HepG2 (cell line): Measurements from ENCODE around the gene FGF14. TPM values are rescaled to one million over a fixed set of nuclear protein-coding genes. Genes with fewer than 3 reads are reported as not detected.

Experiments
- ATAC-seq: fragments of 200-7000 bp; cut with Tn5 transposase; 3 replicates; pipeline ENCODE4 v1.9.1; 2020; ENCODE audit warnings: mild to moderate bottlenecking, moderate library complexity
- BruUV-seq: library from RNA; stranded (reverse); fragments of 400-500 nt; replicated peaks from 2 replicates; lab custom pipeline; 2021; lab: Mats Ljungman, UMichigan
- CTCF ChIA-PET: fragments of 300-600 bp; formaldehyde crosslinking; extraction: SDS; loops from one replicate; lab custom pipeline; 2021; ENCODE audit warnings: low total read pairs, inconsistent platforms, low intra/inter-chr PET ratio; lab: Yijun Ruan, JAX
- POLR2A ChIA-PET: fragments of 350-600 bp; sonication (Branson Sonifier 250); formaldehyde crosslinking; loops from one replicate; lab custom pipeline; 2020; ENCODE audit warnings: antibody characterized with exemption, inconsistent platforms; lab: Yijun Ruan, JAX
- DNase-seq: peaks from one replicate; pipeline ENCODE4 v3.0.0-alpha.2; 2015; ENCODE audit warnings: low spot score
- FAIRE-seq: peaks from 3 replicates; lab custom pipeline; 2011; peaks lifted over from hg19 to GRCh38; lab: Jason Lieb, UNC
- H2AFZ ChIP-seq: one replicate; pipeline ENCODE4 v1.6.1; 2011; ENCODE audit warnings: low read length, inconsistent platforms
- H3K27ac ChIP-seq: fragments of 300-600 bp; 3 replicates; pipeline ENCODE4 v1.8.0; 2011; ENCODE audit warnings: mixed run types, mild to moderate bottlenecking, mixed read lengths, low read length, inconsistent platforms; ENCODE audit not compliant: insufficient read depth; ENCODE audit errors: extremely low read length
- H3K27me3 ChIP-seq, 2 experiments: fragments of 200-600 bp in 1 of 2; 2 replicates in 1 of 2; 3 replicates in 1 of 2; pipeline versions ENCODE4 v1.6.0 to v1.8.0; 2011; ENCODE audit warnings: low read length in 2 of 2, mild to moderate bottlenecking in 2 of 2, moderate library complexity in 2 of 2, inconsistent platforms in 1 of 2; ENCODE audit not compliant: insufficient read depth in 2 of 2, control insufficient read depth in 1 of 2
- H3K36me3 ChIP-seq, 2 experiments: fragments of 200-600 bp in 1 of 2; replicated peaks in 1 of 2; 2 replicates in 1 of 2; 3 replicates in 1 of 2; pipeline versions ENCODE4 v1.5.1 to v1.8.0; 2011; ENCODE audit warnings: low read length in 2 of 2, inconsistent platforms in 1 of 2; ENCODE audit not compliant: insufficient read depth in 2 of 2, control insufficient read depth in 1 of 2
- H3K4me1 ChIP-seq: 2 replicates; pipeline ENCODE4 v1.5.1; 2012; ENCODE audit warnings: low read length, inconsistent platforms; ENCODE audit not compliant: insufficient read depth
- H3K4me2 ChIP-seq: 2 replicates; pipeline ENCODE4 v1.6.0; 2011; ENCODE audit warnings: low read depth, low read length, inconsistent platforms
- H3K4me3 ChIP-seq, 3 experiments: fragments of 200-600 bp in 1 of 3; sonication (generic), shearing (Covaris generic) in 1 of 3; replicated peaks in 1 of 3; 2 replicates each; pipeline ENCODE4 v1.5.1; 2011 to 2016; ENCODE audit warnings: low read length in 3 of 3, inconsistent platforms in 2 of 3, low read depth in 2 of 3, mild to moderate bottlenecking in 2 of 3, control low read depth in 1 of 3, mixed read lengths in 1 of 3; ENCODE audit not compliant: insufficient read depth in 1 of 3
- H3K79me2 ChIP-seq: one replicate; pipeline ENCODE4 v1.6.1; 2011; ENCODE audit warnings: low read length, inconsistent platforms; ENCODE audit not compliant: insufficient read depth
- H3K9ac ChIP-seq: 2 replicates; pipeline ENCODE4 v1.6.0; 2011; ENCODE audit warnings: mild to moderate bottlenecking, low read depth, low read length, inconsistent platforms; ENCODE audit not compliant: insufficient read depth
- H3K9me3 ChIP-seq: 2 replicates; pipeline ENCODE4 v1.5.1; 2012; ENCODE audit warnings: mild to moderate bottlenecking, low read length
- H4K20me1 ChIP-seq: 2 replicates; pipeline ENCODE4 v1.6.0; 2011; ENCODE audit warnings: inconsistent platforms, mild to moderate bottlenecking, low read length, moderate library complexity; ENCODE audit not compliant: insufficient read depth
- ARID3A ChIP-seq: IDR thresholded peaks from 2 replicates; pipeline ENCODE4 v1.6.1; 2012; ENCODE audit warnings: low read depth, low read length, improper control_type of control experiment
- CREB1 ChIP-seq, 2 experiments: fragments of 450-650 bp in 1 of 2; IDR thresholded peaks; 2 replicates each; pipeline ENCODE4 v1.6.1; 2016 to 2017; ENCODE audit warnings: control low read depth in 1 of 2, mild to moderate bottlenecking in 1 of 2, missing compliant biosample characterization in 1 of 2, missing genetic modification characterization in 1 of 2
- CSRNP1 ChIP-seq: sonication (generic); formaldehyde crosslinking; IDR thresholded peaks from 2 replicates; pipeline ENCODE4 v1.8.1; 2023; ENCODE audit warnings: mild to moderate bottlenecking, missing genetic modification reagents
- E2F2 ChIP-seq: sonication (generic); formaldehyde crosslinking; IDR thresholded peaks from 2 replicates; pipeline ENCODE4 v1.4.0; 2020; ENCODE audit warnings: missing genetic modification reagents, borderline replicate concordance
- GATAD2A ChIP-seq: IDR thresholded peaks from 2 replicates; pipeline ENCODE4 v1.6.1; 2016
- MZF1 ChIP-seq: sonication (generic); formaldehyde crosslinking; IDR thresholded peaks from 2 replicates; pipeline ENCODE4 v1.8.1; 2023; ENCODE audit warnings: mild to moderate bottlenecking, missing genetic modification reagents, borderline replicate concordance
- PLRG1 ChIP-seq: fragments of 450-650 bp; conservative IDR thresholded peaks from 2 replicates; pipeline ENCODE4 v1.6.1; 2016
- RARA ChIP-seq: IDR thresholded peaks from 2 replicates; pipeline ENCODE4 v1.6.1; 2016; ENCODE audit warnings: missing genetic modification reagents, missing compliant biosample characterization
- SIX1 ChIP-seq: sonication (generic); formaldehyde crosslinking; IDR thresholded peaks from 2 replicates; pipeline ENCODE4 v1.4.0; 2020; ENCODE audit warnings: missing genetic modification reagents, borderline replicate concordance
- SIX4 ChIP-seq: sonication (generic); formaldehyde crosslinking; IDR thresholded peaks from 2 replicates; pipeline ENCODE4 v1.4.0; 2020; ENCODE audit warnings: missing genetic modification reagents
- SP5 ChIP-seq: IDR thresholded peaks from 2 replicates; pipeline ENCODE4 v1.6.1; 2016; ENCODE audit warnings: low read depth, borderline replicate concordance
- TBX3 ChIP-seq: fragments of 450-650 bp; IDR thresholded peaks from 2 replicates; pipeline ENCODE4 v1.6.1; 2017; ENCODE audit warnings: antibody characterized with exemption, mild to moderate bottlenecking, inconsistent platforms, borderline replicate concordance
- ZBTB38 ChIP-seq: sonication (generic); formaldehyde crosslinking; IDR thresholded peaks from 2 replicates; pipeline ENCODE4 v1.5.1; 2020; ENCODE audit warnings: mild to moderate bottlenecking, missing genetic modification reagents
- ZBTB43 ChIP-seq: sonication (generic); formaldehyde crosslinking; conservative IDR thresholded peaks from 2 replicates; pipeline ENCODE4 v1.4.0; 2020; ENCODE audit warnings: missing genetic modification reagents
- ZNF724P ChIP-seq: sonication (generic); formaldehyde crosslinking; IDR thresholded peaks from 2 replicates; pipeline ENCODE4 v1.8.0; 2022; ENCODE audit warnings: missing genetic modification reagents, borderline replicate concordance
- ZNF879 ChIP-seq: sonication (generic); formaldehyde crosslinking; IDR thresholded peaks from 2 replicates; pipeline ENCODE4 v1.8.1; 2023; ENCODE audit warnings: missing genetic modification reagents
- WGBS: methylation state at CpG from one replicate; pipeline ENCODE4 v1.1.6; 2017; ENCODE audit warnings: low lambda C conversion rate; 5-methylcytosine and 5-hydroxymethylcytosine counted together
- in situ Hi-C: cut with HindIII; loops from 2 replicates; pipeline ENCODE4 v1.10.0; 2017; ENCODE audit warnings: low pct_unique_long_range_greater_than_20kb; ENCODE audit not compliant: extremely low pct_ligation_motif_present
- intact Hi-C: fragments of 100-400 bp; cut with micrococcal nuclease; formaldehyde crosslinking; loops from one replicate; pipeline ENCODE4 v1.10.0; 2022; ENCODE audit not compliant: unreplicated experiment
- polyA plus RNA-seq, 8 experiments: library from polyadenylated mRNA; depleted of rRNA in 3 of 8; stranded (reverse) in 7 of 8; unstranded in 1 of 8; fragments of >200 nt; fragmentation: Illumina TruSeq in 4 of 8; extraction: Trizol in 4 of 8; gene quantifications; 2 replicates each; pipeline versions ENCODE4 v1.2.1 to v1.2.3, GENCODE V29; 2011 to 2016; ENCODE audit warnings: low read depth in 4 of 8, missing spikeins in 1 of 8, mixed read lengths in 1 of 8; ENCODE audit not compliant: insufficient read depth in 1 of 8
- total RNA-seq, 5 experiments: library from RNA; depleted of rRNA; stranded (reverse); fragments of >200 nt; fragmentation: Illumina TruSeq; extraction: Trizol; gene quantifications; 2 replicates each; pipeline ENCODE4 v1.2.3, GENCODE V29; 2016; ENCODE audit warnings: low read depth in 1 of 5

Gene FGF14
- total and polyA plus RNA-seq, 2 of the 13 experiments (the other 11 are each of a cell fraction or from before 2014, with no cell fraction given), result not detected

GRCh38 chr13:101875717-101876393, 526.0 kb downstream of the FGF14 start:
- no TSS peak for BruUV-seq
- ATAC-seq (peak; percentile 89), FAIRE-seq (no peak)
- TF ChIP-seq CREB1 (IDR thresholded peaks at IDR 0.05), result no peak
- TF ChIP-seq CREB1 (CRISPR knock-in tag; IDR thresholded peaks at IDR 0.05), result no peak
- TF ChIP-seq SIX4 (CRISPR knock-in tag), result peak; percentile 62; the same call in 1 of the 2 replicates
- TF ChIP-seq RARA (CRISPR knock-in tag), result 0 out of 2 replicates have a peak, but pooled peaks have one; percentile 31
- peak; percentile 59; the same call in 1 of the 2 replicates for TF ChIP-seq SIX1 (CRISPR knock-in tag)
- peak; percentile 70; the same call in 1 of the 2 replicates for TF ChIP-seq TBX3
- 0 out of 2 replicates have a peak, but pooled peaks have one; percentile 25 for TF ChIP-seq GATAD2A (CRISPR knock-in tag)
- TF ChIP-seq ZNF724P (CRISPR knock-in tag), result no peak
- no peak for TF ChIP-seq ZNF879 (CRISPR knock-in tag)
- TF ChIP-seq ZBTB38 (CRISPR knock-in tag), result no peak
- no peak for TF ChIP-seq CSRNP1 (CRISPR knock-in tag)
- no peak for TF ChIP-seq ZBTB43 (CRISPR knock-in tag)
- peak; percentile 78 for TF ChIP-seq ARID3A
- TF ChIP-seq SP5, result 0 out of 2 replicates have a peak, but pooled peaks have one; percentile 30
- no peak for TF ChIP-seq E2F2 (CRISPR knock-in tag)
- TF ChIP-seq PLRG1, result no peak
- no peak for TF ChIP-seq MZF1 (CRISPR knock-in tag)

More at GRCh38 chr13:101875717-101876393, 526.0 kb downstream of the FGF14 start:
- POLR2A ChIA-PET, result no interaction called here
- Histone ChIP-seq H3K36me3 (no peaks in the 10 kb centered on the region), H3K27me3 (0 out of 5 replicates have a peak, but pooled peaks cover 0 to 7% of the 10 kb centered on the region in 2 experiments), H3K27ac (no peak overlapping the region), H3K4me3 (no peak overlapping the region), H3K4me1 (no peaks in the 10 kb centered on the region), H3K4me2 (no peak overlapping the region), H3K9ac (no peak overlapping the region), H4K20me1 (no peaks in the 10 kb centered on the region), H3K79me2 (no peaks in the 10 kb centered on the region), H2AFZ (no peak overlapping the region), H3K9me3 (no peaks in the 10 kb centered on the region)
- 6% methylated on average over 7 of the region's 7 CpGs for WGBS
- CTCF ChIA-PET, result no interaction called here
- in situ Hi-C loops, result no loop called here
- intact Hi-C loops, result no loop called here
- DNase-seq, result peak; percentile 93
